DOHH2 (cell line): ENCODE data around the gene RPS6KA2.

Experiments
- H3F3A ChIP-seq: fragments of 200-600 bp; sonication (generic), shearing (Covaris generic); 2 replicates; pipeline ENCODE4 v1.6.0; 2016; ENCODE audit warnings: antibody characterized with exemption, mild to moderate bottlenecking; ENCODE audit not compliant: control insufficient read depth, insufficient read depth
- H3K27ac ChIP-seq: fragments of 200-600 bp; sonication (generic); 2 replicates; pipeline ENCODE4 v1.5.1; 2014; ENCODE audit warnings: low read depth, mild to moderate bottlenecking, low read length, moderate library complexity
- H3K27me3 ChIP-seq: fragments of 200-600 bp; sonication (generic); 2 replicates; pipeline ENCODE4 v1.6.1; 2014; ENCODE audit warnings: mild to moderate bottlenecking, low read length, mixed read lengths; ENCODE audit not compliant: control insufficient read depth
- H3K36me3 ChIP-seq: fragments of 200-600 bp; sonication (generic); 2 replicates; pipeline ENCODE4 v1.6.1; 2014; ENCODE audit warnings: mild to moderate bottlenecking, low read length, moderate library complexity, mixed read lengths; ENCODE audit not compliant: control insufficient read depth
- H3K4me1 ChIP-seq: fragments of 200-600 bp; sonication (generic); 2 replicates; pipeline ENCODE4 v1.6.1; 2014; ENCODE audit warnings: mild to moderate bottlenecking, low read length, mixed read lengths; ENCODE audit not compliant: control insufficient read depth
- H3K4me2 ChIP-seq: fragments of 200-600 bp; sonication (generic); 2 replicates; pipeline ENCODE4 v1.6.0; 2014; ENCODE audit warnings: mild to moderate bottlenecking, low read length, moderate library complexity
- H3K4me3 ChIP-seq: fragments of 200-600 bp; sonication (generic); 2 replicates; pipeline ENCODE4 v1.5.1; 2014; ENCODE audit warnings: mild to moderate bottlenecking, low read length, mixed read lengths
- H3K79me2 ChIP-seq: fragments of 200-600 bp; sonication (generic); 2 replicates; pipeline ENCODE4 v1.6.1; 2014; ENCODE audit warnings: mild to moderate bottlenecking, low read length, mixed read lengths; ENCODE audit not compliant: control insufficient read depth
- H3K9me2 ChIP-seq: fragments of 200-600 bp; sonication (generic); replicated peaks from 2 replicates; pipeline ENCODE4 v1.6.1; 2014; ENCODE audit warnings: mild to moderate bottlenecking, low read length, mixed read lengths; ENCODE audit not compliant: control insufficient read depth
- H3K9me3 ChIP-seq: fragments of 200-600 bp; sonication (generic); 2 replicates; pipeline ENCODE4 v1.6.1; 2014; ENCODE audit warnings: antibody characterized with exemption, low read length, mixed read lengths; ENCODE audit not compliant: control insufficient read depth, insufficient read depth
- H4K20me1 ChIP-seq: fragments of 200-600 bp; sonication (generic); 2 replicates; pipeline ENCODE4 v1.6.0; 2014; ENCODE audit warnings: low read depth, mild to moderate bottlenecking, antibody characterized with exemption, low read length, moderate library complexity; ENCODE audit not compliant: control insufficient read depth, insufficient read depth
- EZH2phosphoT487 ChIP-seq: fragments of 200-600 bp; sonication (generic); IDR thresholded peaks from 2 replicates; pipeline ENCODE4 v1.6.1; 2017; ENCODE audit warnings: borderline replicate concordance, mild to moderate bottlenecking, antibody characterized with exemption, low read length, moderate library complexity, mixed read lengths
- TF ChIP-seq, protein P1 (sequence below): fragments of 200-600 bp; sonication (generic); IDR thresholded peaks from one replicate; pipeline ENCODE4 v1.5.1; 2014; ENCODE audit warnings: antibody characterized with exemption, mild to moderate bottlenecking, low read depth, low read length; ENCODE audit not compliant: poor library complexity, severe bottlenecking

Gene RPS6KA2

DNA sequence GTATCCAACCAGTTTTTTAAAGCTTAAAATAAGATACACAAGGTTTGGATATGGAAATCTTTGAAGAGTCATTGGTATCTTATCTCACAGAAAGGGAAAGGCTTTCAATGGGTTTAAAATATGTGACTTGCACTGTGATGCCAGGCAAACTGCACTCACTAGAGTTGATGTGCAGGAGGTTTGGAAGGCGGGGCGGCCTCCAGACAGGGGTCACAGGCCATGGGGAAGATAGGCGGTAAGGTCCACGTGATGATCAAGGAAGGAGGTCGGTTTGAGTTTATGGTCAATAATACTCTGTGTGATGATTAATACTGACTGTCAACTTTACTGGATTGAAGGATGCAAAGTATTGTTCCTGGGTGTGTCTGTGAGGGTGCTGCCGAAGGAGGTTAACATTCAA lies 31.1 kb downstream of the RPS6KA2 start:
- H4K20me1 ChIP-seq = no peaks in the 10 kb centered on the region
- no peaks in the 10 kb centered on the region for H3K4me1 ChIP-seq
- no peak for TF ChIP-seq EZH2phosphoT487
- TF ChIP-seq, protein P1, sequence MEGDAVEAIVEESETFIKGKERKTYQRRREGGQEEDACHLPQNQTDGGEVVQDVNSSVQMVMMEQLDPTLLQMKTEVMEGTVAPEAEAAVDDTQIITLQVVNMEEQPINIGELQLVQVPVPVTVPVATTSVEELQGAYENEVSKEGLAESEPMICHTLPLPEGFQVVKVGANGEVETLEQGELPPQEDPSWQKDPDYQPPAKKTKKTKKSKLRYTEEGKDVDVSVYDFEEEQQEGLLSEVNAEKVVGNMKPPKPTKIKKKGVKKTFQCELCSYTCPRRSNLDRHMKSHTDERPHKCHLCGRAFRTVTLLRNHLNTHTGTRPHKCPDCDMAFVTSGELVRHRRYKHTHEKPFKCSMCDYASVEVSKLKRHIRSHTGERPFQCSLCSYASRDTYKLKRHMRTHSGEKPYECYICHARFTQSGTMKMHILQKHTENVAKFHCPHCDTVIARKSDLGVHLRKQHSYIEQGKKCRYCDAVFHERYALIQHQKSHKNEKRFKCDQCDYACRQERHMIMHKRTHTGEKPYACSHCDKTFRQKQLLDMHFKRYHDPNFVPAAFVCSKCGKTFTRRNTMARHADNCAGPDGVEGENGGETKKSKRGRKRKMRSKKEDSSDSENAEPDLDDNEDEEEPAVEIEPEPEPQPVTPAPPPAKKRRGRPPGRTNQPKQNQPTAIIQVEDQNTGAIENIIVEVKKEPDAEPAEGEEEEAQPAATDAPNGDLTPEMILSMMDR = no peak
- H3K4me2 ChIP-seq = no peak overlapping the region
- H3K27me3 ChIP-seq = no peaks in the 10 kb centered on the region
- H3K27ac ChIP-seq = no peak overlapping the region
- H3F3A ChIP-seq = no peaks in the 10 kb centered on the region
- H3K9me3 ChIP-seq = no peaks in the 10 kb centered on the region
- no peaks in the 10 kb centered on the region for H3K36me3 ChIP-seq
- no peaks in the 10 kb centered on the region for H3K9me2 ChIP-seq
- H3K4me3 ChIP-seq = no peak overlapping the region
- no peaks in the 10 kb centered on the region for H3K79me2 ChIP-seq

GRCh38 chr6:166595061-166595780 lies 31.8 kb downstream of the RPS6KA2 start:
- Histone ChIP-seq H3K4me2 (no peak overlapping the region), H3K27me3 (no peaks in the 10 kb centered on the region), H4K20me1 (no peaks in the 10 kb centered on the region), H3K9me3 (no peaks in the 10 kb centered on the region), H3K36me3 (no peaks in the 10 kb centered on the region), H3K9me2 (no peaks in the 10 kb centered on the region), H3K27ac (no peak overlapping the region), H3F3A (no peaks in the 10 kb centered on the region), H3K79me2 (no peaks in the 10 kb centered on the region), H3K4me3 (no peak overlapping the region), H3K4me1 (peaks cover 2% of the 10 kb centered on the region)
- TF ChIP-seq EZH2phosphoT487 = no peak
- TF ChIP-seq, protein P1 = no peak

DNA sequence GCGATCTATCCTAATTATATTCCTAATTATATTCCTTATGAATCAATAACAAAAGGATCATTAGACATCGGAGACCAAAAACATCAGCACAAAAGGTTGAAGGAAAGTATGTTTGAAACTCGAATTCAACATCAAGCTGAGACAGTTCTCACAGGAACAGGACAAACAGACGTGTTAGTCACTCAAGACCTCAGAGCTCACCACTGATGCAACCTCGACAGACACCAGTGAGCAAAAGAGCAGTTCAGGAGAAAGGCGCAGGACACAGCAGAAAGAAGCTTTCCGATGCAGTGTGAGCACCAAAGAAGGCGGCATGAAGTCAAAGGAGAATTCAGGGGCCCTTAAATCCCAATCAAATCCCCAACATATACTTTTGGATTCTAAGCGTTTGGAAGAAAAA lies 34.2 kb downstream of the RPS6KA2 start:
- Histone ChIP-seq H3K9me2 (no peaks in the 10 kb centered on the region), H3K4me1 (peaks cover 26% of the 10 kb centered on the region), H3K27me3 (no peaks in the 10 kb centered on the region), H3F3A (peaks cover 16% of the 10 kb centered on the region), H4K20me1 (no peaks in the 10 kb centered on the region), H3K9me3 (no peaks in the 10 kb centered on the region), H3K4me3 (no peak overlapping the region), H3K79me2 (no peaks in the 10 kb centered on the region), H3K36me3 (no peaks in the 10 kb centered on the region), H3K27ac (no peak overlapping the region), H3K4me2 (no peak overlapping the region)
- no peak for TF ChIP-seq EZH2phosphoT487
- TF ChIP-seq, protein P1 = no peak
